ENCODE results near the gene DNAJA4.

The DNAJA4 gene

GRCh38 chr15:78304216-78305066, 40.1 kb downstream of the DNAJA4 start:
- peaks cover 2% of the 10 kb centered on the region for H3K36me3 Mint-ChIP-seq (ENCODE audit: low read depth)
- H3K9me3 Mint-ChIP-seq = no peaks in the 10 kb centered on the region
- H3K4me3 Mint-ChIP-seq = no peak overlapping the region
- H3K4me1 Mint-ChIP-seq (ENCODE audit: low read depth) = peaks cover 41% of the 10 kb centered on the region
- H3K27me3 Mint-ChIP-seq = no peaks in the 10 kb centered on the region
- H3K27ac Mint-ChIP-seq = no peak overlapping the region
- intact Hi-C loops (cut with micrococcal nuclease) = no loop called here

GRCh38 chr15:78306176-78306774, 41.9 kb downstream of the DNAJA4 start:
- intact Hi-C loops (cut with micrococcal nuclease) = no loop called here
- no peaks in the 10 kb centered on the region for H3K27me3 Mint-ChIP-seq
- peak overlapping the region; percentile 46 for H3K4me3 Mint-ChIP-seq
- no peaks in the 10 kb centered on the region for H3K9me3 Mint-ChIP-seq
- peaks cover 25% of the 10 kb centered on the region for H3K4me1 Mint-ChIP-seq (ENCODE audit: low read depth)
- H3K36me3 Mint-ChIP-seq (ENCODE audit: low read depth) = no peaks in the 10 kb centered on the region
- peak overlapping the region; percentile 38 for H3K27ac Mint-ChIP-seq

- Mint-ChIP-seq H3K27ac (peak overlapping the region; percentile 80), H3K4me1 (ENCODE audit: low read depth) (peaks cover 16% of the 10 kb centered on the region), H3K9me3 (no peaks in the 10 kb centered on the region), H3K36me3 (ENCODE audit: low read depth) (no peaks in the 10 kb centered on the region), H3K4me3 (peak overlapping the region; percentile 45), H3K27me3 (no peaks in the 10 kb centered on the region)
- intact Hi-C loops (cut with micrococcal nuclease) = loop anchor here (1.0 to 2.0 kb wide), 2 partner anchors 115 to 173 kb away; no protein-coding TSS in a partner anchor
Measured at GRCh38 chr15:78307976-78308375, 43.6 kb downstream of the DNAJA4 start.

- no peaks in the 10 kb centered on the region for H3K9me3 Mint-ChIP-seq
- no peaks in the 10 kb centered on the region for H3K36me3 Mint-ChIP-seq (ENCODE audit: low read depth)
- peak overlapping the region; percentile 45 for H3K4me3 Mint-ChIP-seq
- H3K4me1 Mint-ChIP-seq (ENCODE audit: low read depth) = peaks cover 16% of the 10 kb centered on the region
- intact Hi-C loops (cut with micrococcal nuclease) = loop anchor here (1.0 to 2.0 kb wide), 2 partner anchors 114 to 173 kb away; no protein-coding TSS in a partner anchor
- no peaks in the 10 kb centered on the region for H3K27me3 Mint-ChIP-seq
- H3K27ac Mint-ChIP-seq = peak overlapping the region; percentile 80
Measured at GRCh38 chr15:78308422-78309032, 44.2 kb downstream of the DNAJA4 start.

- intact Hi-C loops (cut with micrococcal nuclease) = no loop called here
- Mint-ChIP-seq H3K36me3 (ENCODE audit: low read depth) (no peaks in the 10 kb centered on the region), H3K27me3 (no peaks in the 10 kb centered on the region), H3K4me1 (ENCODE audit: low read depth) (peaks cover 16% of the 10 kb centered on the region), H3K9me3 (no peaks in the 10 kb centered on the region), H3K4me3 (no peak overlapping the region), H3K27ac (no peak overlapping the region)
Measured at GRCh38 chr15:78311292-78311691, 46.9 kb downstream of the DNAJA4 start.

- no peak overlapping the region for H3K27ac Mint-ChIP-seq
- no peak overlapping the region for H3K4me3 Mint-ChIP-seq
- H3K4me1 Mint-ChIP-seq (ENCODE audit: low read depth) = peaks cover 6% of the 10 kb centered on the region
- no peaks in the 10 kb centered on the region for H3K36me3 Mint-ChIP-seq (ENCODE audit: low read depth)
- H3K27me3 Mint-ChIP-seq = no peaks in the 10 kb centered on the region
- intact Hi-C loops (cut with micrococcal nuclease) = no loop called here
- no peaks in the 10 kb centered on the region for H3K9me3 Mint-ChIP-seq
Measured at GRCh38 chr15:78312536-78312935, 48.2 kb downstream of the DNAJA4 start.

GRCh38 chr15:78312957-78313356, 48.6 kb downstream of the DNAJA4 start:
- Mint-ChIP-seq H3K4me3 (no peak overlapping the region), H3K36me3 (ENCODE audit: low read depth) (no peaks in the 10 kb centered on the region), H3K27me3 (no peaks in the 10 kb centered on the region), H3K9me3 (no peaks in the 10 kb centered on the region), H3K4me1 (ENCODE audit: low read depth) (peaks cover 4% of the 10 kb centered on the region), H3K27ac (no peak overlapping the region)
- intact Hi-C loops (cut with micrococcal nuclease) = no loop called here

GRCh38 chr15:78313383-78313782, 49.0 kb downstream of the DNAJA4 start:
- intact Hi-C loops (cut with micrococcal nuclease) = no loop called here
- H3K9me3 Mint-ChIP-seq = no peaks in the 10 kb centered on the region
- peaks cover under 1% of the 10 kb centered on the region for H3K4me1 Mint-ChIP-seq (ENCODE audit: low read depth)
- H3K4me3 Mint-ChIP-seq = no peak overlapping the region
- H3K36me3 Mint-ChIP-seq (ENCODE audit: low read depth) = no peaks in the 10 kb centered on the region
- no peak overlapping the region for H3K27ac Mint-ChIP-seq
- H3K27me3 Mint-ChIP-seq = no peaks in the 10 kb centered on the region

- Mint-ChIP-seq H3K36me3 (ENCODE audit: low read depth) (no peaks in the 10 kb centered on the region), H3K4me3 (no peak overlapping the region), H3K27ac (no peak overlapping the region), H3K9me3 (no peaks in the 10 kb centered on the region), H3K4me1 (ENCODE audit: low read depth) (no peaks in the 10 kb centered on the region), H3K27me3 (no peaks in the 10 kb centered on the region)
- intact Hi-C loops (cut with micrococcal nuclease) = no loop called here
Measured at GRCh38 chr15:78314181-78314581, 49.8 kb downstream of the DNAJA4 start.

- Mint-ChIP-seq H3K27me3 (no peaks in the 10 kb centered on the region), H3K36me3 (ENCODE audit: low read depth) (no peaks in the 10 kb centered on the region), H3K27ac (no peak overlapping the region), H3K4me3 (no peak overlapping the region), H3K4me1 (ENCODE audit: low read depth) (no peaks in the 10 kb centered on the region), H3K9me3 (no peaks in the 10 kb centered on the region)
- intact Hi-C loops (cut with micrococcal nuclease) = no loop called here
Measured at GRCh38 chr15:78315686-78316282, 51.4 kb downstream of the DNAJA4 start.

- Mint-ChIP-seq H3K27ac (no peak overlapping the region), H3K4me3 (no peak overlapping the region), H3K9me3 (no peaks in the 10 kb centered on the region), H3K4me1 (ENCODE audit: low read depth) (no peaks in the 10 kb centered on the region), H3K27me3 (no peaks in the 10 kb centered on the region), H3K36me3 (ENCODE audit: low read depth) (no peaks in the 10 kb centered on the region)
- intact Hi-C loops (cut with micrococcal nuclease) = no loop called here
Measured at GRCh38 chr15:78316283-78317083, 52.1 kb downstream of the DNAJA4 start.

GRCh38 chr15:78317145-78317836, 52.9 kb downstream of the DNAJA4 start:
- Mint-ChIP-seq H3K4me3 (no peak overlapping the region), H3K4me1 (ENCODE audit: low read depth) (no peaks in the 10 kb centered on the region), H3K27me3 (no peaks in the 10 kb centered on the region), H3K9me3 (no peaks in the 10 kb centered on the region), H3K36me3 (ENCODE audit: low read depth) (no peaks in the 10 kb centered on the region), H3K27ac (no peak overlapping the region)
- intact Hi-C loops (cut with micrococcal nuclease) = no loop called here

- peaks cover 6% of the 10 kb centered on the region for H3K4me1 Mint-ChIP-seq (ENCODE audit: low read depth)
- no peak overlapping the region for H3K4me3 Mint-ChIP-seq
- no peak overlapping the region for H3K27ac Mint-ChIP-seq
- no peaks in the 10 kb centered on the region for H3K36me3 Mint-ChIP-seq (ENCODE audit: low read depth)
- no peaks in the 10 kb centered on the region for H3K9me3 Mint-ChIP-seq
- H3K27me3 Mint-ChIP-seq = no peaks in the 10 kb centered on the region
- intact Hi-C loops (cut with micrococcal nuclease) = no loop called here
Measured at GRCh38 chr15:78319588-78319987, 55.2 kb downstream of the DNAJA4 start.

Measured in dendritic cell treated with granulocyte-macrophage colony-stimulating factor and Interleukin-4, amounts not matched to agents 40 ng/mL and 50 ng/mL, for 4 days (primary cell).